Testis (tissue), 2 donors: ENCODE data around the gene SLC23A2.

ENCODE experiments used
- POLR2A ChIP-seq: fragments of 450-650 bp; IDR thresholded peaks from one replicate; pipeline ENCODE4 v1.6.1; 2017; ENCODE audit warnings: antibody characterized with exemption, mild to moderate bottlenecking, moderate library complexity
- TF ChIP-seq, protein P1 (sequence below), 3 experiments: fragments of 450-650 bp in 2 of 3; fragments of 200-600 bp in 1 of 3; sonication (generic) in 1 of 3; IDR thresholded peaks; one replicate each; pipeline ENCODE4 v1.5.1; 2016 to 2019; ENCODE audit warnings: antibody characterized with exemption in 3 of 3, mild to moderate bottlenecking in 2 of 3, moderate library complexity in 1 of 3

DNA sequence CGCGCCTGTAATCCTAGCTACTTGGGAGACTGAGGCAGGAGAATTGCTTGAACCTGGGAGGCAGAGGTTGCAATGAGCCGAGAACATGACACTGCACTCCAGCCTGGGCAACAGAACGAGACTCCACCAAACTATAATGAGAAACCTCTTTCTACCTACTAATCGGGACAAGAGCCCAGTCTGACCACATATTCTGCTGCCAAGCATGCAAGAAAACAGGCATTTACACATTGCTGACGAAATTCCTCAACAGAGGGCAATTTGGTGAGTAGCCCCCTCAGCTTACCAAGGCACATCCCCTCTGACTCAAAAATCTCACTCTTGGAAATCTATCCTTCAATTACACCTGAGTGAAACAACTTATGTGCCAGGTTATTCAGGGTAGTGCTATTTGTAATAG, 81.2 kb downstream of the SLC23A2 start:
- no peak for TF ChIP-seq POLR2A
- TF ChIP-seq, protein P1, sequence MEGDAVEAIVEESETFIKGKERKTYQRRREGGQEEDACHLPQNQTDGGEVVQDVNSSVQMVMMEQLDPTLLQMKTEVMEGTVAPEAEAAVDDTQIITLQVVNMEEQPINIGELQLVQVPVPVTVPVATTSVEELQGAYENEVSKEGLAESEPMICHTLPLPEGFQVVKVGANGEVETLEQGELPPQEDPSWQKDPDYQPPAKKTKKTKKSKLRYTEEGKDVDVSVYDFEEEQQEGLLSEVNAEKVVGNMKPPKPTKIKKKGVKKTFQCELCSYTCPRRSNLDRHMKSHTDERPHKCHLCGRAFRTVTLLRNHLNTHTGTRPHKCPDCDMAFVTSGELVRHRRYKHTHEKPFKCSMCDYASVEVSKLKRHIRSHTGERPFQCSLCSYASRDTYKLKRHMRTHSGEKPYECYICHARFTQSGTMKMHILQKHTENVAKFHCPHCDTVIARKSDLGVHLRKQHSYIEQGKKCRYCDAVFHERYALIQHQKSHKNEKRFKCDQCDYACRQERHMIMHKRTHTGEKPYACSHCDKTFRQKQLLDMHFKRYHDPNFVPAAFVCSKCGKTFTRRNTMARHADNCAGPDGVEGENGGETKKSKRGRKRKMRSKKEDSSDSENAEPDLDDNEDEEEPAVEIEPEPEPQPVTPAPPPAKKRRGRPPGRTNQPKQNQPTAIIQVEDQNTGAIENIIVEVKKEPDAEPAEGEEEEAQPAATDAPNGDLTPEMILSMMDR (IDR thresholded peaks at IDR 0.05) = no peak
